GM12878 (cell line): ENCODE measurements around the gene GOLGA5. TPM values are rescaled to one million over a fixed set of nuclear protein-coding genes. Genes with fewer than 3 reads are reported as not detected.

Experiments
- ATAC-seq: fragments of 200-7000 bp; cut with Tn5 transposase; 3 replicates; pipeline ENCODE4 v1.9.1; 2020; ENCODE audit warnings: mild to moderate bottlenecking, moderate library complexity
- BruUV-seq: library from RNA; stranded (reverse); fragments of 400-500 nt; replicated peaks from 2 replicates; lab custom pipeline; 2021; lab: Mats Ljungman, UMichigan
- CTCF ChIA-PET: fragments of 300-600 bp; sonication (Branson Sonifier 250); formaldehyde crosslinking; extraction: SDS; loops from one replicate; lab custom pipeline; 2021; ENCODE audit warnings: inconsistent platforms; lab: Yijun Ruan, JAX
- POLR2A ChIA-PET: fragments of 350-600 bp; formaldehyde crosslinking; extraction: SDS; loops from one replicate; lab custom pipeline; 2021; ENCODE audit warnings: inconsistent platforms; lab: Charles Lee
- RAD21 ChIA-PET: fragments of 300-600 bp; sonication (Branson Sonifier 250); formaldehyde crosslinking; loops from one replicate; lab custom pipeline; 2023; ENCODE audit warnings: antibody characterized with exemption; ENCODE audit not compliant: unreplicated experiment; lab: Charles Lee
- SMC1A ChIA-PET: fragments of 300-600 bp; sonication (Branson Sonifier 250); formaldehyde crosslinking; loops from one replicate; lab custom pipeline; 2023; ENCODE audit not compliant: unreplicated experiment, uncharacterized antibody; lab: Charles Lee
- DNase-seq: peaks from one replicate; pipeline ENCODE4 v3.0.0-alpha.2; 2011; ENCODE audit warnings: low read depth, low spot score
- FAIRE-seq: peaks from 3 replicates; lab custom pipeline; 2011; peaks lifted over from hg19 to GRCh38; lab: Jason Lieb, UNC
- H2AFZ ChIP-seq: 2 replicates; pipeline ENCODE4 v1.6.0; 2011; ENCODE audit warnings: low read depth, low read length, control low read depth; ENCODE audit not compliant: control insufficient read depth
- H3K27ac ChIP-seq: 2 replicates; pipeline ENCODE4 v1.5.1; 2011; ENCODE audit warnings: control low read depth; ENCODE audit not compliant: control insufficient read depth, insufficient read depth
- H3K27me3 ChIP-seq, 2 experiments: replicated peaks in 1 of 2; 2 replicates each; pipeline versions ENCODE4 v1.6.0 to v1.6.1; 2011; ENCODE audit warnings: low read length in 1 of 2; ENCODE audit not compliant: control insufficient read depth in 2 of 2, insufficient read depth in 2 of 2
- H3K36me3 ChIP-seq, 2 experiments: 2 replicates each; pipeline ENCODE4 v1.5.1; 2011; ENCODE audit warnings: low read length in 1 of 2; ENCODE audit not compliant: control insufficient read depth in 2 of 2, insufficient read depth in 2 of 2
- H3K4me1 ChIP-seq: 2 replicates; pipeline ENCODE4 v1.6.1; 2011; ENCODE audit warnings: mild to moderate bottlenecking, low read length, moderate library complexity, mixed read lengths; ENCODE audit not compliant: control insufficient read depth, insufficient read depth
- H3K4me2 ChIP-seq: 2 replicates; pipeline ENCODE4 v1.6.0; 2011; ENCODE audit warnings: control low read depth; ENCODE audit not compliant: control insufficient read depth, insufficient read depth
- H3K4me3 ChIP-seq: fragments of 200-600 bp; sonication (generic); 2 replicates; pipeline ENCODE4 v1.5.1; 2016
- H3K79me2 ChIP-seq: 2 replicates; pipeline ENCODE4 v1.6.0; 2011; ENCODE audit warnings: low read length; ENCODE audit not compliant: control insufficient read depth, insufficient read depth
- H3K9ac ChIP-seq: 2 replicates; pipeline ENCODE4 v1.8.0; 2011; ENCODE audit warnings: low read length, control low read depth, mixed read lengths; ENCODE audit not compliant: control insufficient read depth, insufficient read depth
- H3K9me3 ChIP-seq: replicated peaks from 3 replicates; pipeline ENCODE4 v1.5.1; 2011; ENCODE audit warnings: mild to moderate bottlenecking, low read length; ENCODE audit not compliant: control insufficient read depth, insufficient read depth
- H4K20me1 ChIP-seq: 2 replicates; pipeline ENCODE4 v1.6.0; 2011; ENCODE audit not compliant: control insufficient read depth, insufficient read depth
- CHD2 ChIP-seq: IDR thresholded peaks from 2 replicates; pipeline ENCODE4 v1.6.1; 2011; ENCODE audit warnings: low read depth, low read length, improper control_type of control experiment, borderline replicate concordance
- NFYA ChIP-seq: IDR thresholded peaks from 2 replicates; pipeline ENCODE4 v1.6.1; 2011; ENCODE audit warnings: low read depth, mild to moderate bottlenecking, low read length, improper control_type of control experiment, borderline replicate concordance
- RBBP5 ChIP-seq: fragments of 200-600 bp; sonication (generic); conservative IDR thresholded peaks from 2 replicates; pipeline ENCODE4 v1.6.1; 2016
- RELA ChIP-seq: fragments of 450-650 bp; IDR thresholded peaks from 2 replicates; pipeline ENCODE4 v1.8.0; 2014; ENCODE audit warnings: borderline replicate concordance; ENCODE audit not compliant: partially characterized antibody
- WGBS: methylation state at CpG from one replicate; pipeline ENCODE4 v1.1.6; 2016; ENCODE audit warnings: low lambda C conversion rate; ENCODE audit not compliant: insufficient replicate concordance, insufficient coverage; ENCODE audit errors: missing lambda C conversion rate; 5-methylcytosine and 5-hydroxymethylcytosine counted together
- in situ Hi-C: fragments of 300-500 bp; cut with MboI; formaldehyde crosslinking; loops from 9 replicates; pipeline ENCODE4 v1.14.3; 2018; ENCODE audit warnings: mixed read lengths
- intact Hi-C: fragments of 100-400 bp; cut with micrococcal nuclease; formaldehyde crosslinking; loops from one replicate; pipeline ENCODE4 v1.14.2; 2022; ENCODE audit not compliant: unreplicated experiment
- polyA plus RNA-seq, 11 experiments: library from polyadenylated mRNA; depleted of rRNA in 4 of 11; unstranded in 6 of 11; stranded (reverse) in 5 of 11; fragments of >200 nt; fragmentation: Nextera tagmentation in 4 of 11; fragmentation: Illumina TruSeq in 1 of 11; extraction: Ambion mirVana in 4 of 11; extraction: Trizol in 1 of 11; gene quantifications; 1 replicate in 1 of 11; 2 replicates in 10 of 11; pipeline versions ENCODE4 v1.2.1 to v1.2.3, GENCODE V29; 2011 to 2016; ENCODE audit warnings: inconsistent platforms in 2 of 11, missing spikeins in 2 of 11, low read depth in 1 of 11
- total RNA-seq, 4 experiments: library from RNA; depleted of rRNA in 3 of 4; stranded (reverse); fragments of >200 nt in 3 of 4; fragmentation: Illumina TruSeq in 1 of 4; extraction: Trizol in 1 of 4; gene quantifications; 2 replicates each; pipeline versions ENCODE4 v1.2.1 to v1.2.3, GENCODE V29; 2013 to 2021
- TF ChIP-seq, protein P1 (sequence below): fragments of 450-650 bp; IDR thresholded peaks from 2 replicates; pipeline ENCODE4 v1.6.1; 2018; ENCODE audit warnings: borderline replicate concordance, mild to moderate bottlenecking; ENCODE audit not compliant: partially characterized antibody
- TF ChIP-seq, protein P2 (sequence below): IDR thresholded peaks from 2 replicates; pipeline ENCODE4 v1.6.1; 2012; ENCODE audit warnings: low read depth, low read length, improper control_type of control experiment

The GOLGA5 gene
- total and polyA plus RNA-seq, 10 of the 15 experiments (the other 5 are each of a cell fraction or from before 2014, with no cell fraction given): 10.9 to 30.1 (median 19.7) TPM

DNA sequence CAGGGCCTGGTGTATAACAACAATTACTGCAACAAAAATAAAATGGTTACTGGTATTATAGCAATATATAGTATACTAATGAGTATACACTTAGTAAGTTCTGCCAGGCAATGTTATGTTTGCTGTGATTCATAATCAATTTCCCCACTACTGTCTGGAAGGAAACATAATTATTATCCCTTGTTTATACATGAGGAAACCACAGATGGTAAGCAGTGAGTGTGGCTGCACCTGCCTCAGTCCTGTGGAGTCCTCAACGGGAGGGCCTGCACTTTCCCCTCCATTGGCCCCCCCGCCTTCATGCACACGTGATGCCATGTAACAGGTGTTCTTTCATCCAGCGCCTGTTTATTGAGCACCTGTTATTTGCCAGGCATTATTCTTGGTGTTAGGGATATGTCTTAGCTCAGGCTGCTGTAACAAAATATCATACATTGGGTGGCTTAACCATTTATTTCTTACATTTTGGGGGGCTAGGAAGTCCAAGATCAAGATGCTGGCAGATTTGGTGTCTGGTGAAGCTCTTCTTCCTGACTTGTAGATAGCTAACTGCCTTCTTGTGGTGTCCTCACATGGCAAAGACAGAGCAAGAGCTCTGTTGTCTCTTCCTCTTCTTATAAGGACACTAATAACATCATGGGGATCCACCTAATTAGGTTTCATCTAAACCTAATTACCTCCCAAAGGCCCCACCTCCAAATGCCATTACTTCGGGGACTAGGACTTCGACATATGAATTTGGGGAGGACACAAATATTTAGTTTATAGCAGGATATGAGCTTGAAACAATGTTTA lies 69.4 kb downstream of the GOLGA5 start:
- Histone ChIP-seq H3K36me3 (no peaks in the 10 kb centered on the region), H3K27me3 (no peaks in the 10 kb centered on the region), H3K79me2 (no peaks in the 10 kb centered on the region), H3K4me1 (no peaks in the 10 kb centered on the region), H4K20me1 (no peaks in the 10 kb centered on the region)
- no TSS peak for BruUV-seq
- no peak for DNase-seq
- in situ Hi-C loops: no loop called here
- 44% methylated on average over 6 of the region's 6 CpGs for WGBS
- TF ChIP-seq RBBP5: no peak
- TF ChIP-seq, protein P1, sequence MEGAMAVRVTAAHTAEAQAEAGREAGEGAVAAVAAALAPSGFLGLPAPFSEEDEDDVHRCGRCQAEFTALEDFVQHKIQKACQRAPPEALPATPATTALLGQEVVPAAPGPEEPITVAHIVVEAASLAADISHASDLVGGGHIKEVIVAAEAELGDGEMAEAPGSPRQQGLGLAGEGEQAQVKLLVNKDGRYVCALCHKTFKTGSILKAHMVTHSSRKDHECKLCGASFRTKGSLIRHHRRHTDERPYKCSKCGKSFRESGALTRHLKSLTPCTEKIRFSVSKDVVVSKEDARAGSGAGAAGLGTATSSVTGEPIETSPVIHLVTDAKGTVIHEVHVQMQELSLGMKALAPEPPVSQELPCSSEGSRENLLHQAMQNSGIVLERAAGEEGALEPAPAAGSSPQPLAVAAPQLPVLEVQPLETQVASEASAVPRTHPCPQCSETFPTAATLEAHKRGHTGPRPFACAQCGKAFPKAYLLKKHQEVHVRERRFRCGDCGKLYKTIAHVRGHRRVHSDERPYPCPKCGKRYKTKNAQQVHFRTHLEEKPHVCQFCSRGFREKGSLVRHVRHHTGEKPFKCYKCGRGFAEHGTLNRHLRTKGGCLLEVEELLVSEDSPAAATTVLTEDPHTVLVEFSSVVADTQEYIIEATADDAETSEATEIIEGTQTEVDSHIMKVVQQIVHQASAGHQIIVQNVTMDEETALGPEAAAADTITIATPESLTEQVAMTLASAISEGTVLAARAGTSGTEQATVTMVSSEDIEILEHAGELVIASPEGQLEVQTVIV: no peak
- TF ChIP-seq RELA: no peak
- no peak for TF ChIP-seq CHD2
- TF ChIP-seq NFYA: no peak
- TF ChIP-seq, protein P2, sequence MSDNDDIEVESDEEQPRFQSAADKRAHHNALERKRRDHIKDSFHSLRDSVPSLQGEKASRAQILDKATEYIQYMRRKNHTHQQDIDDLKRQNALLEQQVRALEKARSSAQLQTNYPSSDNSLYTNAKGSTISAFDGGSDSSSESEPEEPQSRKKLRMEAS: no peak
- TF ChIP-seq, all 136 proteins: peak for 0
- SMC1A ChIA-PET: interaction anchor here (0.6 kb wide), 1 partner anchor 14 kb away, joined by 3 read pairs; no protein-coding TSS in a partner anchor
- no peak overlapping the region for H3K4me3 ChIP-seq
- intact Hi-C loops: no loop called here
- H3K9ac ChIP-seq: no peak overlapping the region
- CTCF ChIA-PET: interaction anchor here (0.7 kb wide), 1 partner anchor 13 kb away, joined by 3 read pairs; no protein-coding TSS in a partner anchor
- ATAC-seq (no peak), FAIRE-seq (no peak)
- no peak overlapping the region for H3K27ac ChIP-seq
- RAD21 ChIA-PET: no interaction called here
- H3K9me3 ChIP-seq: peaks cover 5% of the 10 kb centered on the region; the same call in 2 of the 3 replicates
- POLR2A ChIA-PET: no interaction called here
- H3K4me2 ChIP-seq: no peak overlapping the region
- H2AFZ ChIP-seq: no peak overlapping the region
